Central memory CD4-positive, alpha-beta T cell (primary cell): ENCODE data around the gene C4orf50.
"Not testable (repeated sequence)": the region's sequence is repeated elsewhere in the genome, so short reads cannot be mapped to it uniquely, and the experiment has no call there.

Experiments used
- DNase-seq: peaks from one replicate; pipeline ENCODE4 v3.0.0; 2022

C4orf50 gene

GRCh38 chr4:5965225-5965624 is 53.0 kb downstream of the C4orf50 start:
- no peak for DNase-seq

GRCh38 chr4:5964030-5964429 is 54.2 kb downstream of the C4orf50 start:
- no peak for DNase-seq

- DNase-seq, result no peak
These were observed 54.6 kb downstream of the C4orf50 start for GRCh38 chr4:5963611-5964010.

- no peak for DNase-seq
These were observed 55.8 kb downstream of the C4orf50 start for GRCh38 chr4:5962416-5962815.

GRCh38 chr4:5960252-5960880 is 57.9 kb downstream of the C4orf50 start:
- DNase-seq, result no peak

GRCh38 chr4:5959211-5959982 is 58.8 kb downstream of the C4orf50 start:
- DNase-seq, result no peak

- DNase-seq, result no peak
These were observed 60.0 kb downstream of the C4orf50 start for GRCh38 chr4:5958199-5958735.

GRCh38 chr4:5957076-5957475 is 61.2 kb downstream of the C4orf50 start:
- DNase-seq, result no peak

GRCh38 chr4:5956285-5957021 is 61.8 kb downstream of the C4orf50 start:
- no peak for DNase-seq

GRCh38 chr4:5955856-5956255 is 62.4 kb downstream of the C4orf50 start:
- no peak for DNase-seq

GRCh38 chr4:5955201-5955821 is 62.9 kb downstream of the C4orf50 start:
- no peak for DNase-seq

GRCh38 chr4:5954056-5954760 is 64.0 kb downstream of the C4orf50 start:
- no peak for DNase-seq

- no peak for DNase-seq
These were observed 65.0 kb downstream of the C4orf50 start for GRCh38 chr4:5952975-5953951.

- no peak for DNase-seq
These were observed 65.8 kb downstream of the C4orf50 start for GRCh38 chr4:5952286-5952974.

- DNase-seq, result not testable (repeated sequence)
These were observed 71.6 kb downstream of the C4orf50 start for GRCh38 chr4:5946653-5947052.

- no peak for DNase-seq
These were observed 72.3 kb downstream of the C4orf50 start for GRCh38 chr4:5945936-5946335.

- no peak for DNase-seq
These were observed 73.1 kb downstream of the C4orf50 start for GRCh38 chr4:5945171-5945570.

- DNase-seq, result no peak
These were observed 74.7 kb downstream of the C4orf50 start for GRCh38 chr4:5943561-5943960.

- DNase-seq, result no peak
These were observed 75.3 kb downstream of the C4orf50 start for GRCh38 chr4:5942947-5943346.

GRCh38 chr4:5941601-5942000 is 76.6 kb downstream of the C4orf50 start:
- DNase-seq, result no peak
